Putamen (tissue), 1 donor: ENCODE measurements around the gene WDFY1.

Source experiments
- DNase-seq: peaks from one replicate; pipeline ENCODE4 v3.0.0-alpha.2; 2016; ENCODE audit warnings: low spot score

WDFY1 gene

GRCh38 chr2:223930103-223930976, 14.8 kb downstream of the WDFY1 start:
- peak; percentile 91 for DNase-seq

GRCh38 chr2:223929571-223930102, 15.5 kb downstream of the WDFY1 start:
- DNase-seq: no peak

- no peak for DNase-seq
Observed at GRCh38 chr2:223928113-223929006, 16.8 kb downstream of the WDFY1 start.

DNA sequence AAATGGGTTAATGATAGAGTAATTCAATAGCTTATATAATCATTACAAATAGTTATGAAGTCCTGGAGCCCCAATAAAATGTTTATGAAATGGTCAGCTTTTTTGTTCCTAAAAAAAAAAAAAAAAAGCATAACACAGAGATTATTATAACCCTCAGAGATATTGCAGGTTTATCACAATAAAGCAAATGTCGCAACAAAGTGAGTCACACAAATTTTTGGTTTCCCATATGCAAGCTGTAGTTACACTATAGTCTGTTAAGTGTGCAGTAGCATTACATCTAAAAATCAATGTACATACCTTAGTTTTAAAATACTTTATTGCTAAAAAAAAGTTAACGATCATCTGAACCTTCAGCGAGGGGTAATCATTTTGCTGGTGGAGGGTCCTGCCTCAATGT, 20.0 kb downstream of the WDFY1 start:
- DNase-seq: no peak

DNA sequence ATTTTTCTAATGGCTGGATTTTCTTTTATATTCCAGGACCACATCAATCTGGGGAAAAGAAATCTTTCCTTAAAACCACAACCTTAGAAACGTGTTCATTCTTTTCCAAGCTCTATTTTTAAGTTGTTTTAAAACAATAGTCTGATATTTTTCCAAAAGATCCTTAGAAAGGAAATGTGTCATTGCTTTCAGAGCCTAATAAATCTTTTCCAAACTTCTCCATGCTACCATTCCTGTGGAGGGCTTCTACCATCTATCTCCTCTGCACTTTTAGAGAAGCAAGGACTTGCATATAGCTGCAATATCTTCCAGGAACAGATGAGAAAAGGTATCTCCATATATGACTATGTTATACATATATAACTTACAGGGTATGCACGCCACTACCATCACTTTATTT, 21.2 kb downstream of the WDFY1 start:
- no peak for DNase-seq

DNA sequence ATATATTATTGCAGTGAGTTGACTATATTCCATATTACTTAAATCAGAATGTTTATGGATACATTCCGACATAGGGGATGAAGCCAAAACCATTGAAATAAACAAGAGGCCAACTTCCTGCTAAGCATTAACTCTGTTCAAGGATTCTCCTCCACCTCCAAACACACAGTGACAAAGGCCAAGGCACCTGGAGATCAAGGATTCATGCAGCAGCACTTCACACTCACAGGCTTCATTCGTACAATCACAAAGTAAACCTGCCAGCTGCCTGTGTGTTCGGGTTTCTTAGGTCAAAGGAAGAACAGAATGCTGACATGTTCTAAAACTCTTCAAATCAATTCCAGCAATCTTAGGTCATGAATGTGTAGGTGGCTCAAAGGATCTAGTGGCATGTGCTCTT, 22.8 kb downstream of the WDFY1 start:
- DNase-seq: no peak

DNA sequence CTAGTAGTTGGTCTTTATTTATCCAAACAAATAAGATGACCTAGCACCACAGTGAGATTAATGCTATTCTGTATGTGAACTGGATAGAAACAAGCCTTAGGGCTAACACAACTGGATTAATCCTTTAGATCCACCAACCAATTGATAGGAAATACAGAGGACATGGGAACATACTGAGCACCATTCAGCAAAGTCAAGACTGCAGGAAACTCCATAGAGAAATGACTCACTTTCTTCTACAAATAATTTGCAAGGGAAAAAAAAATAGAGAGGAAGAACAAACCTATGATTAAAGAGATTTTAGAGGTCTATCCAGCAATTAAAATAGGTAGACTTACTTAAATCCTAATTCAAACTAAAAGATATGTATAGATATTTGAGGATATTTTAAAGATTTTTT, 23.9 kb downstream of the WDFY1 start:
- DNase-seq: no peak

- DNase-seq: no peak
Observed at GRCh38 chr2:223920109-223920508, 25.0 kb downstream of the WDFY1 start.

- DNase-seq: no peak
Observed at GRCh38 chr2:223918671-223919134, 26.4 kb downstream of the WDFY1 start.

DNA sequence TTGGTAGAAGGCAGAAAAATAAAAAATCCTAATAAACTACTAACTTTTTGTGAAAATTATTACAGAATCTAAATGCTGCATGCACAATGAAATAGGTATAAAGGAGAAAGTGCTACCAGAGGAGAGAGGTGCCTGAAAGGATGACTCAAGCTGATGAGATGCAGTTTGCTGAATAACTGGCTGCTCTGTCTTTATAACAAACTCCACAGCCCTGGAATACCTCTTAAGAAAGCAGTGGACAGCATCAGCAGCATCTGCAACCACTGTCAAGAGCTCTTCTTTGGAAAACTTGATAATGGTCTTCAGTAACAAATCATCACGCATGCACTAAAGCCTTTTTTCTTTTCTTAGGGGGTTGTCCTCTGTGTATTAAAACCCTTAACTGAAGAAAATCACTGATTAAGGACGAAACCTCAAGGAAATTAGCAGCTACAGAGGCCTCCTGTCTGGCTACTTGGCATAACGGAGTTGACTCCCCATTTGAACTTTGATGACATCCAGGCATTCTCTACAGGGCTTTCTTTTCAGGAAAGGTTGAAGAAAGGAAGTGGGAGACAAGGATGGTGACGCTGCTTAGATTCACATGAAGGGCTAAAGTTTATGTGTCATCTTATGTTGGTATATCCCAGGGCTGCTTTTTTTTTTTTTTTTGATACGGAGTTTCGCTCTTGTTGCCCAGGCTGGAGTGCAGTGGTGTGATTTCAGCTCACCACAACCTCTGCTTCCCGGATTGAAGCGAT, 28.8 kb downstream of the WDFY1 start:
- DNase-seq: no peak

- DNase-seq: no peak
Observed at GRCh38 chr2:223915071-223915470, 30.1 kb downstream of the WDFY1 start.

GRCh38 chr2:223914324-223914723, 30.8 kb downstream of the WDFY1 start:
- DNase-seq: no peak

- no peak for DNase-seq
Observed at GRCh38 chr2:223909001-223909741, 36.0 kb downstream of the WDFY1 start.

DNA sequence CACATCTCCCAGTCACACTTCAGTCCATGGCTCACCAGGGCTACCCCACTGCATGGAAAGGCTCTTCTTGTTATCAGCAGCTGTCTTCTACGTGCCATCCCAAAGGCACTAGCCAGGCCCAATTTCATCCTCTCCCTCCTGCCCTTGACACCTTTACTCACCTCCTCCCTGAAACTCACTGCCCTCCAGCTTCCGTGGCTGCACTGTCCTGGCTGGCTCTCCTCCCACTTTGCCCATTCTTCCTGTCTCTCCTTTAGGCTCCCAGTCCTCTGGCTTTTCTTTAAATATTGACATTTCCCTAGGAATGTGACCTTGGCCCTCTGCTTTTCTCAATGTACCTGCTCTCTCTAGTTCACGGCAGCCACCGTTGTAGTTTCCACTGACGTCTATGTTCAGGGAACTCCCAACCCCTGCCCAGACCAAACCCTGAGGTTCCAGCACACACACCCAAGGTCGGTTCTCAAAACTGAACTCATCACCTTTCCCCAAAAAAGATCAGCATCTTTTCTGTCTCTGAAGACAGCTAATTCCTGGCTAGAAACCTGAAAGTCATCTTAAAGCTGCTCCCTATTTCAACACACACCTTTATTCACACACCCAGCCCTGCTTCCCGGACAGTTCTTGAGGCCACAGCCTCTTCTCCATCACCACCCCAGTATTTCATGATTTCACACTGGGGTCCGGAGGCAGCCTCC, 36.7 kb downstream of the WDFY1 start:
- no peak for DNase-seq

GRCh38 chr2:223905996-223906395, 39.1 kb downstream of the WDFY1 start:
- no peak for DNase-seq

- DNase-seq: no peak
Observed at GRCh38 chr2:223901854-223902253, 43.3 kb downstream of the WDFY1 start.

DNA sequence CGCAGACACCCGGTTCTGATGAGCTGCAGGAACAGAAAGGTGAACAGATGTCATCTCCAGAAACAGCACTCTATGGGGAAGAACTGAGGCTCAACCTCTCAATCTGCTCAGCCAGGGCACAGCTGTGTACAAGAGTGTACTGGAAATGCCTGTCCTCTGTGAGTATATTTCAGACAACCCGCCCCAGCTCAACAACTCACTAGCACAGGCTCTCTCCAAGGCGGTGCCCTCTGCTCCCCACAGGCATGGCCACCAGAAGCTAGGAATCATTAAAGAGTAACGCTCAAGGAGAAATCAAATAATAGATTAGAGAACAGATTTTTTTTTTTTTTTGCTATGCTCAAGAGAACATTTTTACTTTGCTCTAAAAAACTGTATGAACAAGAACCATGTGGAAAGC, 43.8 kb downstream of the WDFY1 start:
- DNase-seq: no peak

DNA sequence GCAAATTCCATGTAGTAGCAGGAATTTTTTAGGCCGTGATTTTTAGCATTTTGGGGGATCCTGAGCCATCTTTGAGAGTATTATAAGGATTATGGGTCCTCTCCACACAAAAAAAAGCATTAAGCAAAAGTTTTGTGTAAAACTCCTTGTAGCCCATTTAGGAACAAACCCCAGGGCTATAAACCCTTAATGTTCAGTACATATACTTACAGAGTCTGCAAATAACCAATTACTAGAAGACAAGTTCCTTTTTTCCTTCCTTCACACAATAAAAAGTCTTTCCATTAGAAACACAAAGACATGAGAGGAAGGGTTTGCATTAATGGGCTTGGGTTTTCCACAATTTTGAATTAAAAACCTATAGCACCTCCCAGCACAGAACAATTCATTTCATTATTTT, 44.6 kb downstream of the WDFY1 start:
- no peak for DNase-seq

DNA sequence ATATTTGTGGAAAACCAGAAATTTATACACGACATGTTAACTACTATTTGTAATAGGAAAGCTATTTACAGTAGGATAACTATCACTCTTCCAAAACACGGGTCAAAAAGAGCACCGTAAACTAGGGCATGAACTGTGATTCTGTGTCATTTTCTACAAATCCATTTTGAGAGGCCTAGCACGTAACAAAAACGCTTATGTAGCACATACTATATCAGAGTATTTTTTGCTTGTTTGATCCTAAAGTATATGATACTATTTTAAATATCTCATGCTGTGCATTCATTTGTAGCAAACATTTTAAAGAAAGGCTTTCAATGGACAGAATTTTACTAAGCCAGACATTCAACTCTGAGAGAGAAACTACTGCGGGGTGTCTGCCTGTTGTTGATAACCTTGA, 45.1 kb downstream of the WDFY1 start:
- no peak for DNase-seq

DNA sequence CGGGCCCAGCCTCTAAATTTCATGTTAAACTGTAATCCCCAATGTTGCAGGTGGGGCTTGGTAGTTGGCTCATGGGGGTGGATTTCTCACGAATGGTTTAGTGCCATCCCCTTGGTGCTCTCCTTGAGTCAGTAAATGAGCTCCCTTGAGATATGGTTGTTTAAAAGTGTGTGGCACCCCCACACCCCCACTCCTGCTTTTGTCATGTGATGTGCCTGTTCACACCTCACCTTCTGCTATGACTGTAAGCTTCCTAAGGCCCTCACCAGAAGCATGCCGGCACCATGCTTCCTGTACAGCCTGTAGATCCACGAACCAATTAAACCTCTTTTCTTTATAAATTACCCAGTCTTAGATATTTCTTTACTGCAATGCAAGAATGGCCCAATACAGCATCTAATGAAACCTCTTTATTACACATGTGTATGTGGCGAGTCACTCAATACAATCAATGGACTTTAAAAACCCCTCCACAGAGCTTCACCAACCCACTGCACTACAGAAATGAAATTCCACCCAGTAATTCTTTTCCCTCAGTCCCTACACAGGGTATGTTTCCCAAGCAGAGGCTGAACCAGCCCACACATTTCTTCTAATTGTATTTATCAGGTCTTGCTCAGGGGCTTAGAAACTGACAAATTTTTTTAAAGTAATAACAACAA, 47.3 kb downstream of the WDFY1 start:
- DNase-seq: no peak
